Smooth muscle cell (in vitro differentiated cells): Measurements from ENCODE around the gene PORCN. TPM values are rescaled to one million over a fixed set of nuclear protein-coding genes. Genes with fewer than 3 reads are reported as not detected.
A peak's percentile ranks its signal among the peaks of the same experiment; 100 is the strongest.

ENCODE experiments used
- DNase-seq: peaks from one replicate; lab custom pipeline; 2025; ENCODE audit not compliant: unreplicated experiment; lab: John Stamatoyannopoulos, UW
- H2AFZ ChIP-seq: fragments of 200-600 bp; sonication (generic); 2 replicates; pipeline ENCODE4 v1.6.0; 2016; ENCODE audit warnings: antibody characterized with exemption, low read depth, mild to moderate bottlenecking
- H3F3A ChIP-seq: fragments of 200-600 bp; sonication (generic); 2 replicates; pipeline ENCODE4 v1.6.0; 2017; ENCODE audit warnings: antibody characterized with exemption, low read depth
- H3K27ac ChIP-seq: fragments of 200-600 bp; sonication (generic); 2 replicates; pipeline ENCODE4 v1.5.1; 2016; ENCODE audit warnings: low read depth, mild to moderate bottlenecking
- H3K27me3 ChIP-seq: fragments of 200-600 bp; sonication (generic); 2 replicates; pipeline ENCODE4 v1.6.1; 2016; ENCODE audit warnings: low read depth, mild to moderate bottlenecking
- H3K36me3 ChIP-seq: fragments of 200-600 bp; sonication (generic); 2 replicates; pipeline ENCODE4 v1.5.1; 2016; ENCODE audit warnings: low read depth
- H3K4me1 ChIP-seq: fragments of 200-600 bp; sonication (generic); 2 replicates; pipeline ENCODE4 v1.5.1; 2016; ENCODE audit warnings: low read depth
- H3K4me2 ChIP-seq: fragments of 200-600 bp; sonication (generic); 2 replicates; pipeline ENCODE4 v1.6.0; 2016; ENCODE audit warnings: mild to moderate bottlenecking
- H3K4me3 ChIP-seq: fragments of 200-600 bp; sonication (generic); 2 replicates; pipeline ENCODE4 v1.5.1; 2016; ENCODE audit warnings: mild to moderate bottlenecking
- H3K79me2 ChIP-seq: fragments of 200-600 bp; sonication (generic); 2 replicates; pipeline ENCODE4 v1.6.0; 2016; ENCODE audit warnings: low read depth, mild to moderate bottlenecking
- H3K9ac ChIP-seq: fragments of 200-600 bp; sonication (generic); 2 replicates; pipeline ENCODE4 v1.6.0; 2016; ENCODE audit warnings: low read depth
- H3K9me3 ChIP-seq: fragments of 200-600 bp; sonication (generic); replicated peaks from 2 replicates; pipeline ENCODE4 v1.5.1; 2016; ENCODE audit warnings: low read depth
- H4K20me1 ChIP-seq: fragments of 200-600 bp; sonication (generic); 2 replicates; pipeline ENCODE4 v1.6.0; 2016; ENCODE audit warnings: low read depth
- CTCF ChIP-seq: fragments of 200-600 bp; sonication (generic); IDR thresholded peaks from 2 replicates; pipeline ENCODE4 v1.5.1; 2017; ENCODE audit warnings: borderline replicate concordance, mild to moderate bottlenecking, antibody characterized with exemption; ENCODE audit not compliant: insufficient read depth, poor library complexity, severe bottlenecking
- WGBS: methylation state at CpG from one replicate; pipeline ENCODE4 v1.1.7; 2016; ENCODE audit warnings: low lambda C conversion rate; 5-methylcytosine and 5-hydroxymethylcytosine counted together
- polyA plus RNA-seq: library from polyadenylated mRNA; unstranded; fragments of >200 nt; fragmentation: Nextera tagmentation; extraction: Ambion mirVana; gene quantifications from 2 replicates; pipeline ENCODE4 v1.2.1, GENCODE V29; 2016
- total RNA-seq: library from RNA; depleted of rRNA; stranded (reverse); fragments of >200 nt; gene quantifications from 2 replicates; pipeline ENCODE4 v1.2.3, GENCODE V29; 2014

Gene PORCN
- total and polyA plus RNA-seq, 2 experiments from 2014 or later, result 14.8 to 25.5 TPM

GRCh38 chrX:48498374-48498809 is 10.4 kb upstream of the PORCN start:
- H3K27me3 ChIP-seq, result no peaks in the 10 kb centered on the region
- H2AFZ ChIP-seq, result no peak overlapping the region
- H3K4me1 ChIP-seq, result no peaks in the 10 kb centered on the region
- H3K79me2 ChIP-seq, result no peaks in the 10 kb centered on the region
- no peaks in the 10 kb centered on the region for H4K20me1 ChIP-seq
- WGBS, result 39% methylated on average over 6 of the region's 6 CpGs
- peak overlapping the region; percentile 8 for H3K4me2 ChIP-seq
- H3K9me3 ChIP-seq, result no peaks in the 10 kb centered on the region
- no peak overlapping the region for H3K9ac ChIP-seq
- H3F3A ChIP-seq, result no peaks in the 10 kb centered on the region
- H3K27ac ChIP-seq, result no peak overlapping the region
- no peak overlapping the region for H3K4me3 ChIP-seq
- no peak for DNase-seq
- H3K36me3 ChIP-seq, result no peaks in the 10 kb centered on the region
- no peak for TF ChIP-seq CTCF

- no peaks in the 10 kb centered on the region for H4K20me1 ChIP-seq
- WGBS, result 83% methylated on average over 7 of the region's 7 CpGs
- H3K27ac ChIP-seq, result no peak overlapping the region
- H3F3A ChIP-seq, result no peaks in the 10 kb centered on the region
- H3K9ac ChIP-seq, result no peak overlapping the region
- H3K4me2 ChIP-seq, result no peak overlapping the region
- H2AFZ ChIP-seq, result no peak overlapping the region
- no peaks in the 10 kb centered on the region for H3K36me3 ChIP-seq
- DNase-seq, result no peak
- no peak for TF ChIP-seq CTCF
- H3K79me2 ChIP-seq, result no peaks in the 10 kb centered on the region
- H3K9me3 ChIP-seq, result no peaks in the 10 kb centered on the region
- H3K4me1 ChIP-seq, result no peaks in the 10 kb centered on the region
- no peaks in the 10 kb centered on the region for H3K27me3 ChIP-seq
- H3K4me3 ChIP-seq, result no peak overlapping the region
These were observed 4.5 kb upstream of the PORCN start for GRCh38 chrX:48504261-48504660.

- no peaks in the 10 kb centered on the region for H3K79me2 ChIP-seq
- H2AFZ ChIP-seq, result no peak overlapping the region
- no peak for DNase-seq
- H3K4me2 ChIP-seq, result no peak overlapping the region
- H4K20me1 ChIP-seq, result no peaks in the 10 kb centered on the region
- WGBS, result 71% methylated on average over 5 of the region's 5 CpGs
- H3K27ac ChIP-seq, result no peak overlapping the region
- no peaks in the 10 kb centered on the region for H3K27me3 ChIP-seq
- H3K4me1 ChIP-seq, result no peaks in the 10 kb centered on the region
- H3K9me3 ChIP-seq, result no peaks in the 10 kb centered on the region
- no peaks in the 10 kb centered on the region for H3F3A ChIP-seq
- no peak overlapping the region for H3K9ac ChIP-seq
- H3K36me3 ChIP-seq, result no peaks in the 10 kb centered on the region
- TF ChIP-seq CTCF, result no peak
- H3K4me3 ChIP-seq, result no peak overlapping the region
These were observed 3.3 kb upstream of the PORCN start for GRCh38 chrX:48505481-48505880.

GRCh38 chrX:48507246-48507645 is 1.5 kb upstream of the PORCN start:
- no peak overlapping the region for H3K4me3 ChIP-seq
- WGBS, result 72% methylated on average over 5 of the region's 5 CpGs
- no peak overlapping the region for H3K4me2 ChIP-seq
- no peaks in the 10 kb centered on the region for H3K79me2 ChIP-seq
- H2AFZ ChIP-seq, result no peak overlapping the region
- H3K9ac ChIP-seq, result no peak overlapping the region
- H3K36me3 ChIP-seq, result no peaks in the 10 kb centered on the region
- no peak for DNase-seq
- H3K27me3 ChIP-seq, result no peaks in the 10 kb centered on the region
- no peak overlapping the region for H3K27ac ChIP-seq
- H3F3A ChIP-seq, result no peaks in the 10 kb centered on the region
- no peaks in the 10 kb centered on the region for H3K4me1 ChIP-seq
- no peaks in the 10 kb centered on the region for H3K9me3 ChIP-seq
- no peak for TF ChIP-seq CTCF
- H4K20me1 ChIP-seq, result no peaks in the 10 kb centered on the region
